ENCODE data around the gene PDE2A.

The PDE2A gene

GRCh38 chr11:72658989-72659640 lies 15.1 kb downstream of the PDE2A start:
- ATAC-seq: no peak
- no peak for TF ChIP-seq OSR1 (CRISPR knock-in tag; IDR thresholded peaks at IDR 0.05)
- no peak for TF ChIP-seq ISL1 (CRISPR knock-in tag; IDR thresholded peaks at IDR 0.05)
- no peak for TF ChIP-seq ZNF70 (CRISPR knock-in tag; IDR thresholded peaks at IDR 0.05)
- no peak for TF ChIP-seq BACH2 (CRISPR knock-in tag; IDR thresholded peaks at IDR 0.05; ENCODE audit: borderline replicate concordance)
- no peak for TF ChIP-seq PPARA (CRISPR knock-in tag; IDR thresholded peaks at IDR 0.05; ENCODE audit: borderline replicate concordance)
- TF ChIP-seq SNAI2 (CRISPR knock-in tag; IDR thresholded peaks at IDR 0.05): no peak
- no peak for TF ChIP-seq ZFP30 (CRISPR knock-in tag; IDR thresholded peaks at IDR 0.05)
- TF ChIP-seq TOX (CRISPR knock-in tag; IDR thresholded peaks at IDR 0.05; ENCODE audit: borderline replicate concordance): no peak
- TF ChIP-seq ZC3H10 (CRISPR knock-in tag; IDR thresholded peaks at IDR 0.05): no peak
- TF ChIP-seq POU6F1 (CRISPR knock-in tag; IDR thresholded peaks at IDR 0.05; ENCODE audit: borderline replicate concordance, low read depth): no peak
- TF ChIP-seq TCF4 (CRISPR knock-in tag; IDR thresholded peaks at IDR 0.05; ENCODE audit: borderline replicate concordance): no peak
- no peak for TF ChIP-seq CSDC2 (CRISPR knock-in tag; IDR thresholded peaks at IDR 0.05)
- TF ChIP-seq TSHZ2 (CRISPR knock-in tag; IDR thresholded peaks at IDR 0.05): no peak
- no peak for TF ChIP-seq RARB (CRISPR knock-in tag; IDR thresholded peaks at IDR 0.05)
- no peak for TF ChIP-seq ZNF8 (CRISPR knock-in tag; IDR thresholded peaks at IDR 0.05)
- TF ChIP-seq GLIS3 (CRISPR knock-in tag; IDR thresholded peaks at IDR 0.05): no peak
- no peak for TF ChIP-seq CREB5 (CRISPR knock-in tag; IDR thresholded peaks at IDR 0.05; ENCODE audit: low read depth)
- no peak for TF ChIP-seq ARNTL (CRISPR knock-in tag; IDR thresholded peaks at IDR 0.05; ENCODE audit: borderline replicate concordance, low read depth)
- no peak for TF ChIP-seq ESRRG (CRISPR knock-in tag; IDR thresholded peaks at IDR 0.05)
- no peak for TF ChIP-seq ZNF565 (CRISPR knock-in tag; conservative IDR thresholded peaks at IDR 0.05; ENCODE audit: low read depth)

- TF ChIP-seq BACH2 (CRISPR knock-in tag; IDR thresholded peaks at IDR 0.05; ENCODE audit: borderline replicate concordance) (no peak), SNAI2 (CRISPR knock-in tag; IDR thresholded peaks at IDR 0.05) (no peak), ESRRG (CRISPR knock-in tag; IDR thresholded peaks at IDR 0.05) (no peak), CSDC2 (CRISPR knock-in tag; IDR thresholded peaks at IDR 0.05) (no peak), POU6F1 (CRISPR knock-in tag; IDR thresholded peaks at IDR 0.05; ENCODE audit: borderline replicate concordance, low read depth) (no peak), RARB (CRISPR knock-in tag; IDR thresholded peaks at IDR 0.05) (no peak), CSRNP3 (CRISPR knock-in tag; IDR thresholded peaks at IDR 0.05) (no peak), PPARA (CRISPR knock-in tag; IDR thresholded peaks at IDR 0.05; ENCODE audit: borderline replicate concordance) (no peak), CREB5 (CRISPR knock-in tag; IDR thresholded peaks at IDR 0.05; ENCODE audit: low read depth) (no peak), TOX (CRISPR knock-in tag; IDR thresholded peaks at IDR 0.05; ENCODE audit: borderline replicate concordance) (no peak), ZNF70 (CRISPR knock-in tag; IDR thresholded peaks at IDR 0.05) (no peak), PATZ1 (CRISPR knock-in tag; IDR thresholded peaks at IDR 0.05; ENCODE audit: borderline replicate concordance) (no peak), GLIS3 (CRISPR knock-in tag; IDR thresholded peaks at IDR 0.05) (no peak), OSR1 (CRISPR knock-in tag; IDR thresholded peaks at IDR 0.05) (no peak)
- ATAC-seq: no peak
Measured at GRCh38 chr11:72657411-72658100, 16.7 kb downstream of the PDE2A start.

Data from SK-N-SH treated with all-trans-retinoic acid at 6 μM for 48 hours (cell line).